ENCODE data around the gene NDUFB3.
"Not testable (repeated sequence)": the region's sequence is repeated elsewhere in the genome, so short reads cannot be mapped to it uniquely, and the experiment has no call there.

The NDUFB3 gene

DNA sequence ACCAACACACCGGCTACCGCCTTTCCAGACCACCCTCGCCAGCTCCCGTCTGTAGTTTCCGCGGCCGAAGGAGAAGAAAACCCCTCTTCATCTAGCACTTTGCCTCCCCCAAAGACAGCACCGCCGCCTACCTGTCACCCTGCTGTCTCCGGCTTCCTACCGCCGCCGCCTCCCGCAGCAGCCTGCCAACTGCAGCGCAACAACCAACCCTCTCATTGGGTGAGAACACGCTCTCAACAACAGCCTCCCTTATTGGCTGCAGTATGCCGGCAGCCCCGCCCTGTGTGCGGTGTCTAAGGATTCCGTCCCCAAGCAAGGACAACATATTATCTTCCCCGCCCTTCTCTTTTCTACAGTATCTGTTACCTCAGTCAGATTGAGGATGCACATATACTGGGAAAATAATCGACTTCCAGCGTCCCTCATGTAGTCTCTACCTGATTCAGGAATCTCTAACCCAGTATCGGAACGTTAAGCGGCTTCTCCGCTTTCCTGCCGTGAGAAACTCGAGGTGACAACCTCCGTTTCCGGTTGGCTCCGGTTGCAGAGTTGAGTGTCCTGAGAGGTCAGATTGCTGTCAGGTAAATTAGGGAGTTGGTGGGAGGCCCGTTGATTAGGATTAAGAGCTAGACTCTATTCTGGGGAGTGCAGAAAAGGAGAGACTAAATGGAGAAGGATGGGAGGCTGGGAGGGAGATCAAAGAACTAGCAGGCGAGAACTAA, at the start of gene NDUFB3, which contains the start of gene HYCC2:
Gene NDUFB3 (plus strand): TSS at position 523 of the 722 bp plus-strand sequence. CDS start 6,882 bp downstream, outside the sequence.
Gene HYCC2 (minus strand): TSS at position 193 of the 722 bp plus-strand sequence. CDS start 47,662 bp downstream, outside the sequence.
- Histone ChIP-seq H3K36me3 (ENCODE audit: insufficient read depth, insufficient read length, low read length) (no peaks in the 10 kb centered on the region), H3K9me3 (ENCODE audit: insufficient read depth, low read length) (no peaks in the 10 kb centered on the region), H3K4me1 (ENCODE audit: insufficient read depth, insufficient read length) (no peaks in the 10 kb centered on the region), H3K4me3 (ENCODE audit: insufficient read length, low read depth) (peak within 1 kb of the TSS; percentile 85), H3K27me3 (ENCODE audit: insufficient read depth, insufficient read length) (no peaks in the 10 kb centered on the region), H3K9ac (ENCODE audit: insufficient read length, low read depth) (peak within 1 kb of the TSS; percentile 89)
- TF ChIP-seq YY1 (IDR thresholded peaks at IDR 0.05; ENCODE audit: insufficient read depth, insufficient read length) (no peak), ZNF274 (IDR thresholded peaks at IDR 0.05; ENCODE audit: low read depth, low read length) (no peak), SUZ12 (IDR thresholded peaks at IDR 0.05; ENCODE audit: extremely low read depth, insufficient read depth, insufficient read length) (no peak)
- peak; percentile 93 for DNase-seq (ENCODE audit: low read depth, low spot score)

DNA sequence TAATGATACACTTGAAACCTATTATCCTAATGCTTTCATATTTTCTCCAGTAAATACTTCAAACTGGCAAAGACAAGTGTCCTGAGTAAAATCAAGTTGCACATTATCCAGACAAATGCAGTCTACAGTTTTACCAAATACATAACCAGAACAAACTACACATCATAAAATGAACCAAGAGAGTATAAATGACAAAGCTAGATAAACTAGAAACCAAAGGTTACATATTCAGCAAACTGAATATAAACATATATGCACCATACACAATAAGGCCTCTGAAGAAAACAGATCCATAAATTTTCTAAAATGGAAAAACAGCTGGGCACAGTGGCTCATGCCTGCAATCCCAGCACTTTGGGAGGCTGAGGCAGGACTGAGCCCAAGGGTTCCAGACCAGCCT, 47.3 kb upstream of the NDUFB3 start:
- TF ChIP-seq SUZ12 (IDR thresholded peaks at IDR 0.05; ENCODE audit: extremely low read depth, insufficient read depth, insufficient read length), result no peak
- no peak for TF ChIP-seq YY1 (IDR thresholded peaks at IDR 0.05; ENCODE audit: insufficient read depth, insufficient read length)
- TF ChIP-seq ZNF274 (IDR thresholded peaks at IDR 0.05; ENCODE audit: low read depth, low read length), result no peak
- Histone ChIP-seq H3K36me3 (ENCODE audit: insufficient read depth, insufficient read length, low read length) (peaks cover 13% of the 10 kb centered on the region), H3K9me3 (ENCODE audit: insufficient read depth, low read length) (no peaks in the 10 kb centered on the region), H3K27me3 (ENCODE audit: insufficient read depth, insufficient read length) (no peaks in the 10 kb centered on the region), H3K9ac (ENCODE audit: insufficient read length, low read depth) (no peak overlapping the region), H3K4me3 (ENCODE audit: insufficient read length, low read depth) (no peak overlapping the region), H3K4me1 (ENCODE audit: insufficient read depth, insufficient read length) (no peaks in the 10 kb centered on the region)
- DNase-seq (ENCODE audit: low read depth, low spot score), result no peak

DNA sequence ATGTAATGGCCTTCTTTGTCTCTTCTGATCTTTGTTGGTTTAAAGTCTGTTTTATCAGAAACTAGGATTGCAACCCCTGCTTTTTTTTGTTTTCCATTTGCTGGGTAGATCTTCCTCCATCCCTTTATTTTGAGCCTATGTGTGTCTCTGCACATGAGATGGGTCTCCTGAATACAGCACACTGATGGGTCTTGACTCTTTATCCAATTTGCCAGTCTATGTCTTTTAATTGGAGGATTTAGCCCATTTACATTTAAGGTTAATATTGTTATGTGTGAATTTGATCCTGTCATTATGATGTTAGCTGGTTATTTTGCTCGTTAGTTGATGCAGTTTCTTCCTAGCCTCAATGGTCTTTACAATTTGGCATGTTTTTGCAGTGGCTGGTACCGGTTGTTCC, 37.4 kb upstream of the NDUFB3 start:
- not testable (repeated sequence) for H3K9ac ChIP-seq (ENCODE audit: insufficient read length, low read depth); H3K4me1 ChIP-seq (ENCODE audit: insufficient read depth, insufficient read length); DNase-seq (ENCODE audit: low read depth, low spot score); H3K36me3 ChIP-seq (ENCODE audit: insufficient read depth, insufficient read length, low read length); H3K27me3 ChIP-seq (ENCODE audit: insufficient read depth, insufficient read length); H3K4me3 ChIP-seq (ENCODE audit: insufficient read length, low read depth); H3K9me3 ChIP-seq (ENCODE audit: insufficient read depth, low read length)

DNA sequence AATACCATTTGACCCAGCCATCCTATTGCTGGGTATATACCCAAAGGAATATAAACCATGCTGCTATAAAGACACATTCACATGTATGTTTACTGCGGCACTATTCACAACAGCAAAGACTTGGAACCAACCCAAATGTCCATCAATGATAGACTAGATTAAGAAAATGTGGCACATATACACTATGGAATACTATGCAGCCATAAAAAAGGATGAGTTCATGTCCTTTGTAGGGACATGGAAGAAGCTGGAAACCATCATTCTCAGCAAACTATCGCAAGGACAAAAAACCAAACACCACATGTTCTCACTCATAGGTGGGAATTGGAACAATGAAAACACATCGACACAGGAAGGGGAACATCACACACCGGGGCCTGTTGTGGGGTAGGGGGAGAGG, 33.4 kb upstream of the NDUFB3 start:
- H3K27me3 ChIP-seq (ENCODE audit: insufficient read depth, insufficient read length), result not testable (repeated sequence)

DNA sequence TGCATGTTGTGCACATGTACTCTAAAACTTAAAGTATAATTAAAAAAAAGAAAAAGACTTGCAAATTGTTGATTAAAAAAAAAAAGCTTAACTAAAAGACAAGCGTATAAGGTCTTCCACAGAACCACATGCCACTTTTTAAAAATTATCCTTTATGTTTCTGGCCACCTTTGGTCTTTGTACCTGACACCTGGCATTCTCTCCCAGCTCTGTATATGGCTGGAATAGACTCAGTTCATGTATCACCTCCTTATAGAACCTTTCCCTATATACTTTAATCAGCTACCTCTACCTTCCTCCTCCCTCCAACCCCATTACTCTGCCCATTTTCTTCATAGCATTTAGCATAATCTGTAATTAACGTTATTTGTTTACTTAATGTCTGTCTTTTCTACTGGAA, 32.9 kb upstream of the NDUFB3 start:
- no peak overlapping the region for H3K4me3 ChIP-seq (ENCODE audit: insufficient read length, low read depth)
- no peaks in the 10 kb centered on the region for H3K27me3 ChIP-seq (ENCODE audit: insufficient read depth, insufficient read length)
- H3K9me3 ChIP-seq (ENCODE audit: insufficient read depth, low read length), result peaks cover 6% of the 10 kb centered on the region
- H3K36me3 ChIP-seq (ENCODE audit: insufficient read depth, insufficient read length, low read length), result no peaks in the 10 kb centered on the region
- H3K4me1 ChIP-seq (ENCODE audit: insufficient read depth, insufficient read length), result no peaks in the 10 kb centered on the region
- TF ChIP-seq SUZ12 (IDR thresholded peaks at IDR 0.05; ENCODE audit: extremely low read depth, insufficient read depth, insufficient read length) (no peak), ZNF274 (IDR thresholded peaks at IDR 0.05; ENCODE audit: low read depth, low read length) (no peak), YY1 (IDR thresholded peaks at IDR 0.05; ENCODE audit: insufficient read depth, insufficient read length) (no peak)
- no peak overlapping the region for H3K9ac ChIP-seq (ENCODE audit: insufficient read length, low read depth)
- no peak for DNase-seq (ENCODE audit: low read depth, low spot score)

More for the DNA sequence above, 33.4 kb upstream of the NDUFB3 start:
- not testable (repeated sequence) for H3K36me3 ChIP-seq (ENCODE audit: insufficient read depth, insufficient read length, low read length); H3K9me3 ChIP-seq (ENCODE audit: insufficient read depth, low read length); H3K4me1 ChIP-seq (ENCODE audit: insufficient read depth, insufficient read length); H3K9ac ChIP-seq (ENCODE audit: insufficient read length, low read depth); H3K4me3 ChIP-seq (ENCODE audit: insufficient read length, low read depth); DNase-seq (ENCODE audit: low read depth, low spot score)

DNA sequence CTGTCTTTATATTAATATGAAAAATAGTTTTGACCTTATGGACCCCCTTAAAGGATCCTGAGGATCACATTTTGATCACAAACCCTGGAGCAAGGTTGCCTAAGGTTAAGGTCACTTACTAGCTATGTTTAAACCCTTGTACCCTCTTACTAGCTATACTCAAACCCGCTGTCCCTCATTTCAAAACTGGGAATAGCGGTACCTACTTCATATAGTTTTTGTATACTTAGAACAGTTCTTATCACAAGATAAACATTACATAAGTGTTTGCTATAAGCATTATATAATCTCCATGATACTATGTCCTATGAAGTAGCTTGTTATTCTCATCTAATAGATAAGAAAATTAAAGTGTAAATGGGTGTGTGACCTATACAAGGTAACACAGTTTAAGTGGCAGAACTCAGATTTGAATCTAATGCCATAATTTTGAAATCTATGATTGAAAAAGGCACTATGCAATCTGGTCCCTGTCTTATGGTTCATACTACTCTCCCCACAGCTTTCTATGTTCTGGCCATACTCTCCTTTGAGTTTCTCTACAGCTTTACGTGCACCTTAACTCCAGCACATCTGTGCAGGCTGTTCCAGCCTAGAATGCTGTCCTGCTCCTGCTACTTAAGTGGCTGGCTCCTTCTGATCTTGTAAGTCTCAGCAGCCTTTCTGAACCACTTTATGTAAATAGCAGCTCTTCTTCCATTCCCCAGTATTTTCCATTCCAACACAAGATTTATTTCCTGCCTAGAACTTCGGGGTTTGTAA, 30.8 kb upstream of the NDUFB3 start:
- no peak for TF ChIP-seq SUZ12 (IDR thresholded peaks at IDR 0.05; ENCODE audit: extremely low read depth, insufficient read depth, insufficient read length)
- no peak overlapping the region for H3K4me3 ChIP-seq (ENCODE audit: insufficient read length, low read depth)
- no peak for DNase-seq (ENCODE audit: low read depth, low spot score)

DNA sequence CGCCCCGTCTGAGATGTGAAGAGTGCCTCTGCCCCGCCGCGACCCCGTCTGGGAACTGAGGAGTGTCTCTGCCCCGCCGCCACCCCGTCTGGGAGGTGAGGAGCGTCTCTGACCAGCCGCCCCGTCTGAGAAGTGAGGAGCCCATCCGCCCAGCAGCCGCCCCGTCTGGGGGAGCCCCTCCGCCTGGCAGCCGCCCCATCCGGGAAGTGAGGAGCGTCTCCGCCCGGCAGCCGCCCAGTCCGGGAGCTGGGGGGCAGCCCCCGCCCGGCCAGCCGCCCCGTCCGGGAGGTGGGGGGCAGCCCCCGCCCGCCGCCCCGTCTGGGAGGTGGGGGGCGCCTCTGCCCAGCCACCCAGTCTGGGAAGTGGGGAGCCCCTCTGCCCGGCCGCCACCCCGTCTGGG, 29.4 kb upstream of the NDUFB3 start:
- not testable (repeated sequence) for H3K4me3 ChIP-seq (ENCODE audit: insufficient read length, low read depth); H3K27me3 ChIP-seq (ENCODE audit: insufficient read depth, insufficient read length); H3K36me3 ChIP-seq (ENCODE audit: insufficient read depth, insufficient read length, low read length); DNase-seq (ENCODE audit: low read depth, low spot score); H3K9ac ChIP-seq (ENCODE audit: insufficient read length, low read depth); H3K4me1 ChIP-seq (ENCODE audit: insufficient read depth, insufficient read length)
- peaks cover 11% of the 10 kb centered on the region for H3K9me3 ChIP-seq (ENCODE audit: insufficient read depth, low read length)

More for the DNA sequence above, 30.8 kb upstream of the NDUFB3 start:
- Histone ChIP-seq H3K9ac (ENCODE audit: insufficient read length, low read depth) (no peak overlapping the region), H3K27me3 (ENCODE audit: insufficient read depth, insufficient read length) (no peaks in the 10 kb centered on the region), H3K9me3 (ENCODE audit: insufficient read depth, low read length) (peaks cover 11% of the 10 kb centered on the region), H3K36me3 (ENCODE audit: insufficient read depth, insufficient read length, low read length) (peaks cover 4% of the 10 kb centered on the region), H3K4me1 (ENCODE audit: insufficient read depth, insufficient read length) (no peaks in the 10 kb centered on the region)

DNA sequence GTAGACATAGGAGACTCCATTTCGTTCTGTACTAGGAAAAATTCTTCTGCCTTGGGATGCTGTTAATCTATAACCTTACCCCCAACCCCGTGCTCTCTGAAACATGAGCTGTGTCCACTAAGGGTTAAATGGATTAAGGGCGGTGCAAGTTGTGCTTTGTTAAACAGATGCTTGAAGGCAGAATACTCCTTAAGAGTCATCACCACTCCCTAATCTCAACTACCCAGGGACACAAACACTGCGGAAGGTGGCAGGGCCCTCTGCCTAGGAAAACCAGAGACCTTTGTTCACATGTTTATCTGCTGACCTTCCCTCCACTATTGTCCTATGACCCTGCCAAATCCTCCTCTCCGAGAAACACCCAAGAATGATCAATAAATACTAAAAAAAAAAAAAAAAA, 28.8 kb upstream of the NDUFB3 start:
- peaks cover 11% of the 10 kb centered on the region for H3K9me3 ChIP-seq (ENCODE audit: insufficient read depth, low read length)
- not testable (repeated sequence) for H3K4me3 ChIP-seq (ENCODE audit: insufficient read length, low read depth); H3K27me3 ChIP-seq (ENCODE audit: insufficient read depth, insufficient read length); H3K36me3 ChIP-seq (ENCODE audit: insufficient read depth, insufficient read length, low read length); H3K9ac ChIP-seq (ENCODE audit: insufficient read length, low read depth); H3K4me1 ChIP-seq (ENCODE audit: insufficient read depth, insufficient read length); DNase-seq (ENCODE audit: low read depth, low spot score)
